CD4-positive, CD25-positive, alpha-beta regulatory T cell (primary cell): Measurements from ENCODE around the gene LRRC61. TPM values are rescaled to one million over a fixed set of nuclear protein-coding genes. Genes with fewer than 3 reads are reported as not detected.
A peak's percentile ranks its signal among the peaks of the same experiment; 100 is the strongest.

Experiments
- ATAC-seq, 2 donors: fragments of 150-1000 bp; cut with Tn5 transposase; one replicate each; pipeline ENCODE4 v1.10.0; 2021; ENCODE audit warnings: low read depth in 2 of 2, moderate number of reproducible peaks in 2 of 2, moderate library complexity in 1 of 2
- DNase-seq, 3 donors: peaks; one replicate each; pipeline versions ENCODE4 v3.0.0 to v3.0.0-alpha.2; 2012 to 2022; ENCODE audit warnings: mixed read lengths in 1 of 3
- H3K27ac ChIP-seq: one replicate; pipeline ENCODE4 v1.7.0; 2013; ENCODE audit warnings: mild to moderate bottlenecking, low read length; ENCODE audit not compliant: insufficient read depth, poor library complexity, severe bottlenecking
- H3K27me3 ChIP-seq: one replicate; pipeline ENCODE4 v1.7.0; 2013; ENCODE audit warnings: low read length; ENCODE audit not compliant: control insufficient read depth, insufficient read depth
- H3K36me3 ChIP-seq: one replicate; pipeline ENCODE4 v1.7.0; 2013; ENCODE audit warnings: mild to moderate bottlenecking, low read length, moderate library complexity; ENCODE audit not compliant: control insufficient read depth, insufficient read depth
- H3K4me1 ChIP-seq: 2 replicates; pipeline ENCODE4 v1.7.0; 2013; ENCODE audit warnings: mild to moderate bottlenecking, low read length; ENCODE audit not compliant: insufficient read depth, control insufficient read depth, poor library complexity, severe bottlenecking
- H3K4me3 ChIP-seq: one replicate; pipeline ENCODE4 v1.7.0; 2013; ENCODE audit warnings: low read depth, mild to moderate bottlenecking, low read length, moderate library complexity
- H3K9me3 ChIP-seq, 2 experiments: 1 replicate in 1 of 2; 2 replicates in 1 of 2; pipeline ENCODE4 v1.7.0; 2013; ENCODE audit warnings: low read length in 2 of 2, mild to moderate bottlenecking in 1 of 2, moderate library complexity in 1 of 2; ENCODE audit not compliant: control insufficient read depth in 2 of 2
- H3K27ac Mint-ChIP-seq, 3 donors: one replicate each; pipeline ENCODE4 v1.8.0; 2020 to 2022; ENCODE audit warnings: mild to moderate bottlenecking in 3 of 3, mixed read lengths in 3 of 3, moderate library complexity in 2 of 3
- H3K27me3 Mint-ChIP-seq: one replicate; pipeline ENCODE4 v1.8.0; 2022; ENCODE audit warnings: mild to moderate bottlenecking, mixed read lengths
- H3K36me3 Mint-ChIP-seq: one replicate; pipeline ENCODE4 v1.8.0; 2020; ENCODE audit warnings: mixed read lengths
- H3K4me1 Mint-ChIP-seq, 4 donors: one replicate each; pipeline ENCODE4 v1.8.0; 2020 to 2022; ENCODE audit warnings: mixed read lengths in 4 of 4, mild to moderate bottlenecking in 1 of 4
- H3K4me3 Mint-ChIP-seq, 4 donors: one replicate each; pipeline ENCODE4 v1.8.0; 2020 to 2022; ENCODE audit warnings: mild to moderate bottlenecking in 4 of 4, mixed read lengths in 4 of 4, moderate library complexity in 3 of 4
- H3K9me3 Mint-ChIP-seq, 7 donors: one replicate each; pipeline ENCODE4 v1.8.0; 2020 to 2022; ENCODE audit warnings: mixed read lengths in 7 of 7, mild to moderate bottlenecking in 3 of 7, moderate library complexity in 2 of 7
- polyA plus RNA-seq, 4 donors: library from polyadenylated mRNA; unstranded; fragments of 300-500 nt; fragmentation: Illumina TruSeq; gene quantifications; one replicate each; pipeline ENCODE4 v1.2.3, GENCODE V29; 2021
- total RNA-seq: library from RNA; stranded (reverse); gene quantifications from one replicate; pipeline ENCODE4 v1.2.3, GENCODE V29; 2022

The LRRC61 gene
- total and polyA plus RNA-seq, 5 donors from 2014 or later, result 10.7 to 33.1 (median 25.5) TPM

- Mint-ChIP-seq H3K4me1 (peaks cover 0 to 38% (median 20%) of the 10 kb centered on the region in 4 donors), H3K9me3 (no peaks in the 10 kb centered on the region), H3K4me3 (peak overlapping the region; percentile 19 to 86 (median 52)), H3K36me3 (peaks cover 4% of the 10 kb centered on the region), H3K27me3 (no peaks in the 10 kb centered on the region), H3K27ac (peak overlapping the region in 2 of 3 donors; percentile 21 to 58)
- no peaks in the 10 kb centered on the region for H3K9me3 ChIP-seq
- no peak for DNase-seq
- ATAC-seq, result no peak
- H3K4me3 ChIP-seq, result no peak overlapping the region
- peaks cover 23% of the 10 kb centered on the region for H3K4me1 ChIP-seq
- H3K27ac ChIP-seq, result no peak overlapping the region
- H3K36me3 ChIP-seq, result no peaks in the 10 kb centered on the region
- no peaks in the 10 kb centered on the region for H3K27me3 ChIP-seq
Observed at GRCh38 chr7:150365673-150366398, 42.7 kb downstream of the LRRC61 start.

DNA sequence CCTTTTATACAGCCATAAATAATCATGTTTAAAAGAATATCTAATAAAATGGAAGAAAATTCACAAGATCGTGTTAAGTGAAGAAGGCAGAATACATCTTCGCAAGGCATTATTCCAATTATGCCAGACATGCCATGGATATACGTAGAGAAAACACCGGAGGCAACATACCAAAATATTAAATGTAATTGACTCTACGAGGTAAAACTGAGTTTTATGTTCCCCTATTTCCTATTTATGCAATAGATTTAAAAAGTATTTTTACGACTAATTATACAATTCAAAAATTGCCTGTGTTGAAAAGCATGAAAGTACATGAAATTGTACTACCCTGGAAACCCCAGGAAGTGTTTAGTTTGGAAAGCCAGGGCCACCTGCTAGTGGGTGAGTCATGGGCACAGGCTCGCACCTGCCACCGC lies 44.5 kb downstream of the LRRC61 start:
- peak overlapping the region; percentile 38 for H3K4me3 ChIP-seq
- peak overlapping the region; percentile 89 to 97 (median 92) for H3K4me3 Mint-ChIP-seq
- peak; percentile 26 to 38 for ATAC-seq
- no peaks in the 10 kb centered on the region for H3K9me3 Mint-ChIP-seq
- no peak for DNase-seq
- no peaks in the 10 kb centered on the region for H3K27me3 Mint-ChIP-seq
- peaks cover 5% of the 10 kb centered on the region for H3K36me3 Mint-ChIP-seq
- H3K27ac ChIP-seq, result peak overlapping the region; percentile 77
- H3K27ac Mint-ChIP-seq, result peak overlapping the region in 2 of 3 donors; percentile 90 to 99
- H3K4me1 Mint-ChIP-seq, result peaks cover 0 to 42% (median 21%) of the 10 kb centered on the region in 4 donors
- peaks cover 23% of the 10 kb centered on the region for H3K4me1 ChIP-seq
- H3K36me3 ChIP-seq, result peaks cover 2% of the 10 kb centered on the region
- H3K27me3 ChIP-seq, result no peaks in the 10 kb centered on the region
- H3K9me3 ChIP-seq, result no peaks in the 10 kb centered on the region

- H3K4me1 Mint-ChIP-seq, result peaks cover 0 to 44% (median 21%) of the 10 kb centered on the region in 4 donors
- no peaks in the 10 kb centered on the region for H3K27me3 ChIP-seq
- no peaks in the 10 kb centered on the region for H3K9me3 ChIP-seq
- ATAC-seq, result peak; percentile 54 to 59
- no peaks in the 10 kb centered on the region for H3K27me3 Mint-ChIP-seq
- peak within 1 kb of the TSS; percentile 89 for H3K4me3 ChIP-seq
- H3K9me3 Mint-ChIP-seq, result no peaks in the 10 kb centered on the region
- H3K27ac ChIP-seq, result peak within 1 kb of the TSS; percentile 77
- H3K36me3 Mint-ChIP-seq, result peaks cover 7% of the 10 kb centered on the region
- peak; percentile 70 to 86 (median 77) for DNase-seq
- H3K4me3 Mint-ChIP-seq, result peak within 1 kb of the TSS; percentile 95 to 97 (median 96)
- H3K36me3 ChIP-seq, result peaks cover 4% of the 10 kb centered on the region
- peaks cover 23% of the 10 kb centered on the region for H3K4me1 ChIP-seq
- peak within 1 kb of the TSS; percentile 91 to 99 (median 97) for H3K27ac Mint-ChIP-seq
Observed at GRCh38 chr7:150368096-150368883, 45.1 kb downstream of the LRRC61 start, which contains the start of gene REPIN1. REPIN1 (plus strand) TSS chr7:150368822; CDS start chr7:150369712, 890 bp downstream.

- Mint-ChIP-seq H3K4me3 (peak overlapping the region; percentile 88 to 96 (median 95)), H3K27me3 (no peaks in the 10 kb centered on the region), H3K36me3 (peaks cover 11% of the 10 kb centered on the region), H3K9me3 (peaks cover 0 to 2% (median 0%) of the 10 kb centered on the region in 7 donors), H3K4me1 (peaks cover 0 to 45% (median 19%) of the 10 kb centered on the region in 4 donors), H3K27ac (peak overlapping the region; percentile 91 to 97 (median 92))
- DNase-seq (peak; percentile 50 to 73 (median 69)), ATAC-seq (peak; percentile 70 to 72)
- Histone ChIP-seq H3K27me3 (no peaks in the 10 kb centered on the region), H3K4me1 (peaks cover 23% of the 10 kb centered on the region), H3K36me3 (peaks cover 4% of the 10 kb centered on the region), H3K9me3 (no peaks in the 10 kb centered on the region), H3K27ac (peak overlapping the region; percentile 77), H3K4me3 (peak overlapping the region; percentile 89)
Observed at GRCh38 chr7:150368884-150369747, 46.0 kb downstream of the LRRC61 start.

- no peak for DNase-seq
- Histone ChIP-seq H3K27me3 (no peaks in the 10 kb centered on the region), H3K4me3 (peak overlapping the region; percentile 89), H3K9me3 (no peaks in the 10 kb centered on the region), H3K4me1 (peaks cover 23% of the 10 kb centered on the region), H3K27ac (peak overlapping the region; percentile 30), H3K36me3 (peaks cover 4% of the 10 kb centered on the region)
- peaks cover 0 to 49% (median 21%) of the 10 kb centered on the region in 4 donors for H3K4me1 Mint-ChIP-seq
- ATAC-seq, result no peak
- peak overlapping the region; percentile 88 to 96 (median 95) for H3K4me3 Mint-ChIP-seq
- peaks cover 0 to 2% (median 0%) of the 10 kb centered on the region in 7 donors for H3K9me3 Mint-ChIP-seq
- peaks cover 15% of the 10 kb centered on the region for H3K36me3 Mint-ChIP-seq
- no peaks in the 10 kb centered on the region for H3K27me3 Mint-ChIP-seq
- peak overlapping the region; percentile 86 to 97 (median 91) for H3K27ac Mint-ChIP-seq
Observed at GRCh38 chr7:150369748-150370501, 46.8 kb downstream of the LRRC61 start.

DNA sequence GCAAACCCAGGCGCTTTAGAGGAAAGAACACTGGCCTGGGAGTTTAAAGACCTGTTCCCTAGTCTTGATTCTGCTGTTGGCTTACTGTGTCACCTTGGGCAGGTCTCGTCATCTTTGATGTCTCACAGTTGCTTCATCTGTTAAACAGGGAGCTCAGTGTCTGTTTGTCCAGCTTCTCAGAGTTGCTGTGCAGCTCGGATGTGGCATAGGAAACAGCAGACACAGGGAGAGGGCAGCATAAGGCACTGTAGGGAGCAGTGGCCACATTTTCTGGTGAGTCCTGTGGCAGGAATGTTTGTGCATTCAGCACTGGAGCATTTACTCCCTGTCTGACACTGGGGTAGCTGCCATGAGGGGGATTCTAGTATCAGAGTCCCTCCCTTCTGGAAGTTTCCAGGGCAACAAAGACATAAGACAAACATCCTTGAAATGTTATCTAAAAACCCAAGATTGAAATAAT lies 47.5 kb downstream of the LRRC61 start:
- peak overlapping the region; percentile 1 for H3K27ac ChIP-seq

More for the DNA sequence above, 47.5 kb downstream of the LRRC61 start:
- ATAC-seq (no peak), DNase-seq (no peak)
- Mint-ChIP-seq H3K4me3 (peak overlapping the region; percentile 85 to 96 (median 92)), H3K27ac (peak overlapping the region; percentile 72 to 86 (median 80)), H3K36me3 (peaks cover 15% of the 10 kb centered on the region), H3K4me1 (peaks cover 0 to 52% (median 23%) of the 10 kb centered on the region in 4 donors), H3K27me3 (no peaks in the 10 kb centered on the region), H3K9me3 (peaks cover 0 to 2% (median 0%) of the 10 kb centered on the region in 7 donors)
- no peaks in the 10 kb centered on the region for H3K27me3 ChIP-seq
- H3K9me3 ChIP-seq, result no peaks in the 10 kb centered on the region
- peaks cover 23% of the 10 kb centered on the region for H3K4me1 ChIP-seq
- H3K4me3 ChIP-seq, result no peak overlapping the region
- peaks cover 4% of the 10 kb centered on the region for H3K36me3 ChIP-seq
